Stimulated activated CD4-positive, alpha-beta T cell treated with anti-CD3 and anti-CD28 coated beads, Interleukin-12 subunit alpha, Interleukin-12 subunit beta, amount 100 ng/mL, for 24 hours (primary cell): Measurements from ENCODE around the gene ASTN1.

Source experiments
- DNase-seq, 2 experiments: peaks; one replicate each; pipeline ENCODE4 v3.0.0-alpha.2; 2020; ENCODE audit warnings: low read depth in 2 of 2

The ASTN1 gene

DNA sequence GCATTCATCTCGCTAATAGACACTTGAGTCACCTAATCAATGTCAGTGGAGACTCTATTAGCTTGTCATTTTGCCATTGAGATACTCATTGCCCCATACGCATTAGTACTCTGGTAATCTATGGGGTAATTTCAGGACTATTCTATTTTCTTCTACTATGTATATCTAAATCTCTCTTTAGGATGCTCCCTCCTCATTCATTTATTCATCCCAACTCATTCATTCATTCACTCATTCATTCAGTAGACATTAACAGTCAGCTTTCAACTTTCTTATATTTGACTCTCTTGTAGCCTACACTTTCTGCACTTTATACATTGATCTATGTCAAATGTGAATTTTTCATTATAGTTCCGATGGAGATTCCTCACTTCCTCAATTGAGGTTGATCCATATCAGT is 170.9 kb downstream of the ASTN1 start:
- DNase-seq = no peak

DNA sequence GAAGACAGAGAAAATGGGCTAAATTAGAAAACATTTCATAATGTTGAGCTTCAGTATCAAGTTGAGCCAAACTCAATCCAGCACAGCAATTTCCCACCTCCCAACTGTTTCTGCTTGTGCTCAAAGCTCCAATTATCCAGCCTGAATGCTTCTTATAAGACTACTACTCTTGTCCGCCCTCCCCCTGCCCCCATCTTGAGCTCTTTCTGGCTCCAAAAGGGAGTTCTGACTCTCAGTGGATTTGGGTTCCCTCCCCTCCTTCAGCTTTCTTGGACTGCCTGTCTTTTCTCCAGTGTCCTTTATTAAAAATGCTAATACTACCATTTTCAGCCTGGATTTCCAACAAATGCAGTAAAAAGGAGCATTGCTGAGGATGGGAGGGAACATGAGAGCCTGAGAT is 174.8 kb downstream of the ASTN1 start:
- no peak for DNase-seq

DNA sequence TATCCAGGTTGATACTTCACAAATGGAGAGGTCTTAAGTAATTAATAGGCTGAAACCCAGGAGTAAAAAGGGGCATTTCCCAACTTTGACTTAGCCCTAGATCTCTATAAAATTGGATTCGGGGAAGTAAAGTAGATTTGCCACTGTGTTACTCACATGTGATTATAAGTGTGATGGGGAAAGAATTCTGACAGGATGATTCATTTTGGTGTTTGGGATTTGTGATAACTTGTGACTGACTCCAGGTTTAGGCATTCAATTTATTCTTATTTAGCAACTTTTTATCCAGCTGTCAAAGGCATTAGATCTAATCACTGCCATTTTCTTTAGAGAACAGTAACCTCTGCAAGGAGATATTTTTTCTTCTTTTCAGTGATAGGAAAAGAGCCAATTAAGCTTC is 175.5 kb downstream of the ASTN1 start:
- no peak for DNase-seq

DNA sequence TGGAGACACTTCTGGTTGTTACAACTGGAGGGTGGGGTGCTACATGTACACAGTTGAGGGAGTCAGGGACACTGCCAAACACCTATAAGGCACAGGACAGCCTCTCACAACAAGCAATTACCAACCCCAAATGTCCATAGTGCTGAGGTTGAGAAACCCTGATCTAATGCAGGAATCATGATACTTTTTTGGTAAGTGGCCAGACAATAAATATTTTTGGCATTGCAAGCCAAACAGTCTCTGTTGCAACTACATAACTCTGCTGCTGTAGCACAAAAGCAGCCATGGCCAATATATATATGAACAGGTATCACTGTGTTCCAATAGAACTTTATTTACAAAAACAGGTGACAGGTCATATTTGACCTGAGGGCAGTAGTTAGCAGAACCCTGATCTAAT is 177.5 kb downstream of the ASTN1 start:
- no peak for DNase-seq

DNA sequence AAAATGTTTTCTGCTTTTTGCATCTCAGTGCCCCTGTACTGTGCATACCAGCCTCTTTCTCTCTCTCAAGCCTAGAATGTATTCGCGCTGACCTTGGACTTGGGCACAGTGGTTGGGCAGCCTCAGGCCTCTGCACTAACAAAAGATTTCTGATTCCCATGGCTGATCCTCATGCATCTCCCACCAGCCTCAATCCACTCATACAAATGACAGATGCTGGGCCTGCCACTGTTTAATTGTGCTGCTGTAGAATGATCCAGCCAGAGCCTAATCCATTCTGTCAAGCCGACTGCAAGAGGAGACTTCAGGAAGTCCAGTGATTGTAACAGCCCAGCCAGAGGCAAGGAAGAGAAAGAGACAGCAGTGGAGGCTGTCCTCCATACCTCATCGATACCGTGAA is 180.8 kb downstream of the ASTN1 start:
- no peak for DNase-seq

DNA sequence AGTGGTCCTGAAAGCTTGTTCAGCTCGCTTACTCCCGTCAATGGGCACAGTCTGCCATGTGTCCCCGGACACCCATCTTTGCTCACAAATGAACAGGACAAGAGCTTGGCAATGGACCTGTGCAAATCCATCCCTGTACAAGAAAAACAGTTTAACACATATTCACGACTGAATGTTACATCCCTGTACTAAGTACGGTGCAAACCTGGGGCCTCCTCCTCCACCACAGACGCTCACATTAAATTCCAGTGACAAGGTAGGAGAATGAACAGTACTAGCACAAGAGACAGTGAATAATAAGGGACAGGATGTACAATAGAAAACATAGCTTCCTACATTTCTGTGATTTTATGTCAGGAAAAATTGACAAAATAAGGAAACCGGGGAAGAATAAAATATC is 187.7 kb downstream of the ASTN1 start:
- DNase-seq = no peak

DNA sequence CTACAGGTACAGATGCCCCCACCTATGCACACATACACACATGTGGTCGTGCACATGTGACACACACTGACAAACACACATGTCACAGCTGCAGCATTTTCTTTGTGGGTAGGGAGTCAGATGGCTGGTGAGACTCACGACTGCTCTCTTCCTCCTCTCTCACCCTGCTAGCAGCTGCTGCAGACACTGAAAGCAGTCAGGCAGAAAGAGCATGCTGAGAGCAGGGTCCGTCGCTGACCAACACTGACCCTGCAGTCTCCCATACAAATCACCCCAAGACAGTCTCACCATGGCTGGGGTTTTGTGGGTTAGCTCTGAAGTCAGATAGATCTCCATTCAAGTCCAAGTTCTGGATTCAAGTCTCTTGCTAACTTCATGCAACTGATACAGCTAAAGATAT is 188.3 kb downstream of the ASTN1 start:
- DNase-seq = no peak

DNA sequence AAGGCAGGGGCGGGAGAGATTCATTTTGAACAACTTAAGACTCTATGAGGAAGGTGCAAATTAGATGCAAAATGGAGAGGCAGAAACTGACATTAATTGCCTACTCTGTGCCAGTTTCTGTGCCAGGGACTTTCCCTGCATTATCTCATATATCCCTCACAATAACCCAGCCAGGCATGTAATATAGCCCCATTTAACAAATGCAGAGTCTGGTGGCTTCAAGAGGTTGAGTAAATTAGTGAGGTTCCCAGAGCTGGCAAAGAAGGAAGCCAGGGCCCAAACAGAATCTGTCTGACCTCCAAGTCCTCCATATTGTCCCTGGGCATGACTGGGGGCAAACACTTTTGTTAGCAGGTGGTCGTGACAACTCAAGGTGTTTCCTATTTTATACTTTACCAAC is 199.8 kb downstream of the ASTN1 start:
- DNase-seq = no peak

DNA sequence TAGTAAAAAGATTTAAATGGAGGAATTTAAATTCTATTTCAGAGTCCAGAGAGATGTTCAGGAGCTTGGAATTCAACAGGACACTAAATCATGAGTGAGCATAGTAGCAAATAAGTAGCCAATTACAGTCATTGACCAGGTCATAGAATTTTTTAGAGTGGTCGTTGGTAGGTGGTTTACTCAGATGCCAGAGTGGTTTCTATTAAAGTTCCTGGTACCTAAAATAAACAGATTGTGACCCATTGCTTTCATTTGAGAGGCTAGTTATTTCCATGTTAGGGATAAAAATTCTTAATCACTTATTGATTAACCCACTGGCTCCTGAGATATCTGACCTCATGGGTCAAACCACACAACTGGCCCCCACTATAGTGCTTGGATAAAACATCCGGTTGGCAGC is 201.3 kb downstream of the ASTN1 start:
- no peak for DNase-seq

DNA sequence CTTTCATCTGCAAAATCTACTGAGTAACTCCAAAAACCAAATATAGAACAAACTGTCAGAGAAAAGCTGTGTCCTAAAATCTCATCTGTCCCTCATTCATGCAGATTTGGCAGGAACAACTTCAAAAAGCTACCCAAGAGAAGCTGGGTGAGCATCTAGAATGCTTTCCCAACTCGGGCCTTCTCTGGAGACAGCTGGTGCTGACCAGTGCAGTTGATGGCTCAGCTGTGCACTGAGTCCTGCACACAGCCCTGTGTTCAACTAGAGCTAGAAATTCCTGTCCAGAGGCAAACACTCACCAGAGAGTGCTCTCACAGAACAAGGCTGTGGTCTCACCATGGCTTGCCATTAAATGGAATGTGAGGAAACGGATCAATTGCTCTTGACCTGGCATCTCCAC is 202.8 kb downstream of the ASTN1 start:
- no peak for DNase-seq

DNA sequence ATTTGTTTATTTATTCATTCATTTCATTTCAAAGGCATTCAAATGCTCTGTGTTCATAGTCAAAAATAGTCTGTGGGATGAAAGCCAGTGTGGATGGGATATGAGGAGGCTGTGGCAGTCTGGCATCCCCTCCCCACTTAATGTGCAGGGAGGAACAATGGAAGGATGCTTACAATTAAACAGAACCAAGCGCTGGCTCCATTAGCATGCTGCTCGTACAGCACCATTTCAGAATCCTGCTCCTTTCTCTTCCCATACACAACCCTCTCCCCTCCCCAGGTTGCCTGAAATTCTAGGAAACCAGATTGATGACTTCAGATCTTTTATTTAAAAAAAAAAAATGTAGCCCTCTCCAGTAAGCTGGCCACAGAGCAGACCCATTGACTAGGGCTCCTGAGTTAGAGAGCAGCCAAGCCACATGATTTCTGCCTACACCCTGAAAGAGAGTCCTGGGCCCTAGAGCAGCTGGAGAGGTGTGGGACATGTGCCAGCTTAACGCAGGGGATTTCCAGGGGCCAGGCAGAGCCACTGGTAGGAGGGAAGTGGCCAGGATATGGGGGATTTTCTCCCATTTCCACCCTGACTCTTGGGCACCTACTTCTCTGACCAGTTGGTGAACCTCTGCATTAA is 205.2 kb downstream of the ASTN1 start:
- DNase-seq = no peak

DNA sequence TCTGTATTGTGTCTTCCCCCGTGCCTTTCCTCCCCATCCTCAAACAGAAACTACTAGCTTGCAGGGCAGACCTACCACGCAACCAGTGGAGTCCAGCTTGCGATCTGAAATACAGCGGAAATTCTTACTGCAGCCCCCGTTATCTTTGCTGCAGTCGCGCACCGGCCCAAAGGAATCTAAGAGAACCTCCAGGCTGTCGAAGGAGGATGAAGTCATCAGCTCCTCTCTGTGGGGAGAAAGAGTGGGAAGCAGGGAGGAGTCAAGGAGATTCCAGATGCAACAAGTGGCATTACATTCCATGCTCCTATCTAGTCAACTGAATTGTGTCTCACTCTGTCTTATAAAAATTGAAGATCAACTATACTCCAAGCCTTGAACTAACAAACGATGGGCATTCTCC is 206.9 kb downstream of the ASTN1 start:
- no peak for DNase-seq

DNA sequence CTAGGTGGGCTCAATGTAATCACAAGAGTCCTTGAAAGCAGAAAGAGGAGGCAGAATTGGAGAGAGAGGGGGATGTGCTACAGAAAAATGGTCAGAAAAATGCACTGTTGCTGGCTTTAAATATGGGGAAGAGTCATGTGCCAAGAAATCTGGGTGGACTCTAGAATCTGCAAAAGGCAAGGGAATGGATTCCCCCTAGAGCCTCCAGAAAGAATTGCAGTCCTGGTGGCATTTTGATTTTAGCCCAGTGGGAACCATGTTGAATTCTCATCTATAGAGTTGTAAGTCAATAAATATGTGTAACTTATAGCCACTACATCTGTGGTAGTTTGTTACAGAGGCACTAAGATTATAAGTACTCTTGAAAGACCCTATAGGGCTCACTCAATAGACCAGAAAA is 210.3 kb downstream of the ASTN1 start:
- DNase-seq = no peak

DNA sequence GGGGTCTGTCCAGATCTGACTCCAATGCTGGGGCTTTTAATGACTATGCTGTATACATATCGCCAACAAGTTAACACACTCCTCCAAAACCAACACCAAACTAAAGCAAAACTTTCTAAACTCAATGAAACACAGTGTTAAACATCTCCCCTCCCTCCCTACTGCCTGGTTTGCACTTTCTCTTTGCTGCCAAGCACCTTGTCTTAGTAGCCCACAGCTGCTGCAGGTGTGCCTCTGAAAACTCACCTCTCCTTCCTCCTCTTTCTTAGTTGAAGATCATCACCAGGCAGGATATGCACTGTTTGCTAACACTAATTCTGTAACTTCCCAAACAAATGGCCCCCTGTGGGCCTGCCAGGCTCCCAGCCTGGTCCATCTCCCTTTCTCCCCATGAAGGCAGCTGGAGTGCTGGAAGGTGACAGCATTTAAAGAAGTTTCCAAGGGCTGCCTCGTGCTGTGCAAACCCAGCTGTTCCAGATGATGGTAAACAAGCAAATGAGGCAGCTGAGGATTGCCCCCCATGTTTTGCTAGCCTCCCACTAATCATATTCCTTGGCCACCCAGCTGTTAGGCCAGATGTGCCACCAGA is 213.7 kb downstream of the ASTN1 start:
- DNase-seq = no peak

DNA sequence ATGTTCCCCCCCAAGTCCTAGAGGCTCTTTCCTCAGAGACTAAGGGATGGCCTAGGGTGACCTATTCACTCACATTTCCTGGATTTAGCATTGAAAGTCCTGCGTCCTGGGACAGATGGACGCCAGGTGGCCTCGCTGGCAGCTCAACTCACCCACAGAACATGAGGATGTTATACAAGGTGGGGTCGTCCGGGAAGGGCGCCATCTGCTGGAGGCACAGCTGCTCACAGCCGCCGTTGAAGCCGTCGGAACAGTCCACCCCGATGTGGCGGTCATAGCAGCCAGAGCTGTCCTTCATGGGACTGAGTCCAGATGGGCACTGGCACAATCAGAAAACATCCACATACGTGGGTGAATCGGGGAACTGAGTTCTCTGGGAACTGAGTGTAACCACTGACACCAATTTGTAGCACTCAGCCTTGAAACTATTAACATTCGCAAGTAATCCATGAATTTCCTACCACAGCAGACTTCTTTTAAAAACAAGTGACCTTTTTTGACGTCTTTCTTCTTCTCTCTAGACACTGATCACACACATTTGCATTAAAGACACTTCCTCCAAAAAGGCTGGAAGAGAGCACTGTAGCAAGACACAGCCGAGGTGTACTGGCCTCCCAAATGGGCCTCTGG is 215.4 kb downstream of the ASTN1 start:
- peak in 1 of 2 experiments; percentile 8 for DNase-seq

DNA sequence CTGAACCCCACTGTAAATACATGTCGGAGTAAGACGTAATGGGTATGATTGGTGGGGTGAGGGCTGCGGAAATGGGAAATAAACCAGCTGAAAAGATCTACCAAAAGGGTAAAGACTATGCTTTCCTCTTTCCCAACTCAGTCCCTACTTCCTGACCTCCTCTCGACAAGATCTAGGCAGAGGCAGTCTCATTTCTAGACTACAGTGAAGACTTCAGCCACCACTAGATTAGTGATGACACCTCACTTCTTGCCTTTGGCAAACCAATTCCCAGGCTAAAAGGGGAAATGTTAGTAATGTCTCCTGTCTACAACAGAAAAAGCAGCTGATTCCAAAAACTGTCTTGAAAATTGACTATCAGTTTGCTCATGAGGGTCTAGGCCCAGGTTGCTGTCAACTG is 219.9 kb downstream of the ASTN1 start:
- no peak for DNase-seq

DNA sequence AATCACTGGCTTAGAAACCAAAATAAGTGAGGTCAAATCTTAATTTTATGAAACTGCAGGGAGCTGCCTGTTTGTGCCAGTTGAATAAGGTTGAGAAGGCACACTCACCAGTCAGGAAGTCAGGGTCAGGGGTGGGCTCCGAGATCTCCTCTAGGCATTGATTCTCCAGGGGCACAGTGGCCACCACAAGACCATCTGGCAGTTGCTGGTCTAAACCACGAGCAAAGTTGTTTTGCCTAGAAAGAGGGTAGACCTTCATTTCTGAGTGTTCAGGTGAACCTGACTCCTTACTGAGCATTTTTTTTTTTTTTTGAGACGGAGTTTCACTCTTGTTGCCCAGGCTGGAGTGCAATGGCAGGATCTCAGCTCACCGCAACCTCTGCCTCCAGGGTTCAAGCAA is 220.7 kb downstream of the ASTN1 start:
- DNase-seq = no peak

DNA sequence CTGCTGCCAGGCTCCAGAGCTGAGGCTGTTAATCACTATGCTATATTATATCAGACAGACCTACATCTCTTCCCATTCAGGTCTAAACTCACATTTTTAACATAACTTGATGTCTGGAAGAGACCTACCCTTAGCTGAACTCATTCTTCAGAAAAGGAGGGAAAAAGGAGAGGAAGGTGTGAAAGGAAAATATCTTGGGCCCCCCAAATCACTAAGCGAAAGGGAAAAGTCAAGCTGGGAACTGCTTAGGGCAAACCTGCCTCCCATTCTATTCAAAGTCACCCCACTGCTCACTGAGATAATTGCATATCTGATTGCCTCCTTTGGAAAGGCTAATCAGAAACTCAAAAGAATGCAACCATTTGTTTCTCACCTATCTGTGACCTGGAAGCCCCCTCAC is 222.2 kb downstream of the ASTN1 start:
- DNase-seq = no peak

DNA sequence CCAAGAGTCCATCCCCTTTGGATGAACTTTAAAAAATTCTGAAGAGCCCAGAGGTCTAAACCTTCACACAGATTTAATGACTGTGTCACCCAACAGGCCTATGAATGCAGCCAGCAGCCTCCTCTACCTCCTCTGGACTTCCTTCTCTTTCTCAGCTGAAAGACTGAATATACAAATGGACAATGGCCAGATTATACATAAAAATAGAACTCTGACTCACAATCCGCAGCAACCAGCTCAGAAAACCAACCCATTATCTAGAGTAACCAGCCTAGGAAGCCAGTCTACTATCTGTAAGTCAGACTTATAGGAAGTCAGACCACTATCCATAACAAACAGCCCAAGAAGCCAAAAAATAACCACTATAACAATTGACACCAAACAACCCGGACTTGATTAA is 224.5 kb downstream of the ASTN1 start:
- DNase-seq = no peak

DNA sequence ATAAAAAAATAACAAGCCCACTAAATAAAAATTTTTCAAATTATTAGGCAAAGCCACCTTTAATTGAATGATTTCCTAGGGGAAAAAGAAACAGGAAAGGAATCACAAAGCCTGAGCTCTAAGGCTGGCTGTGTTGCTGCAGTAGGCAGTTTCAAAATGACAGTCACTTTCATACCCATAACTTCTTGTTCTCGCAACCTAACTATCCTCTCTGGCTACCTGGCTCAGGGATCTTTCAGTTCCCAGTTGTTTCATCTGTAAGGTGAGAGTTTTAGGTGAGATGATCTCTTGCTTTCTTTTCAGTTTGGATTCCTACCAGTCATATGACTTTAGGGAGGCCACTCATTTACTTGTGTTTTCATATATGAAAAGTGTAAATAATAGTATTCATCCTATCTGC is 226.1 kb downstream of the ASTN1 start:
- DNase-seq = no peak

DNA sequence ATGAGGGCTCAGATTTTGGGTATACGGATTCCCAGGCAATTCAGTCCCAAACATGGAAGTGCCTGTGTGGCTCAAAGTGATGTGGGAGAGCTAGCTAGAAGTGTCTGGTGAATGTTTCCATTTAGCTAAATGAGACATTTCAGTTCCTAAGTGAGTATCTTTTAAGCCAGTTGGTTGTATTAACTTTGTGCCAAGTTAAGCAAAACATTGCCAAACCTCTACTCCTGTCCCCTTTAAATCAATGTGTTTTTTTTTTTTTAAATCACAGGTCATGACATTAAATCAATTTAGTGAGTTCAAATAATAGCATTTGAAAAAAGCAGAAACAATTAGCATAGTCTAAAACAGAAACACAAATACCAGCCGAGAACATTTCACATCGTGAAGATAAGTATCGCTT is 230.1 kb downstream of the ASTN1 start:
- DNase-seq = no peak

DNA sequence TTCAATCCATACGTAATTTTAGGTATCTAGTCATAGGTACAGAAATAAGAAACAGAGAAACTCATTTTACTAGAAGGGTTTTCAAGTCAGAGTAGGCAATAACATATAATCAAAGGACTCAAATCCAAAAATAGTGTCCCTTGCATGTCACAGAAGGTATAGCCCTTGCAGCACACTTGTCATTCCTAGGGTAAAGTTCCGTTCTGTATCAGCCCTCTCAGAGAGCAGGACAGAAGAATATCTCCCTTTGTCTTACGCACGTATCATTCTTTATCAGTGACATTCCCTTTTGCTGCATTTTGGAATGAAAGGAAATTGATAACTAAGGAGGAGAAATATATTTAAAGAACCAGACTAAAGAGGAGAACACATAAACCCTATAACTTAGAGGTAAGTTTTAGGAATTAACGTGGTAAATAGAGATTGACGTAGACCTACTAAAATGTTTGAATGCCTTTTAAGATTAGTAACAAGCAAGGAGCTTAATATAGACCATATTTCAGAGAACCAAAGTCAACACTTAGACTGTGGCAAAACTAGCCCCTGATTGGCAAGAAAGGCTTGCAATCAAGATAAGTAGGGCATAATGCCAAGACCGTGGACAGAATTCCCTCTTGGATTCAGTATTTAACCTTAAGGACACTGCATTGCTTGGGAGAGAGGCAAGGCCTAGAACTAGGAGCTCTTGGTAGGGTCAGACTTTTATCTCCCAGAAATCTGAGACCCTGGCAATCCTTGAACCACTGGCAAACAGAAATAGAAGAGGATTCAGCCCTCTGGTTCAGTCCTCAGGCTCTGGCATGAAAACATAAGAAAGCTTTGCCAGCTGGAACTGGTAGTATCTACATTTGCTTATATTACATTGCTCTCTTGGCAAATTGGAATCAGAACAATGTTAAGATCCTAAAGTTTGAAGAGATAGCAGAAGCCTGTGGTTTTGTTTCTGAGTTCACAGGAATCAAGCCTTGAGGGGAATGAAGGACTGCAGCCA is 232.1 kb downstream of the ASTN1 start:
- no peak for DNase-seq

DNA sequence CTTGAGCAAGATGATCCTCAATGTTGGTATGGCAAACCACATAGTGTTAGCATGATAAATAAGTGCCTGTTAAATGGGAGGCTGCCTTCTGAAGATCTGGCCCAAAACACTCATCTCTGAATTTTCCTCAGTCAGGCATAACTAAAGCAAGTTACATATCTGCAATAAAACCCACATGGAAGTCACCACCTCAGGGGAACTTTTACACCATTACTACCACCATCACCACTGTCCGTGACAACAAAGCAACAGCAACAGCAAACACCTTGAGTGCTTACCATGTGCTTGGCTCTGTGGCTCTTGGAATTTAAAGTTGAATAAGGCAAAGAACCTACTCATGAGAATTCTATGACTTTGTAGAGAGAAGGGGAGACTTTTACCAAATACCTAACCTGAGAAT is 233.0 kb downstream of the ASTN1 start:
- no peak for DNase-seq
